Measurements from ENCODE around the gene ARHGEF38. TPM values are rescaled to one million over a fixed set of nuclear protein-coding genes. Genes with fewer than 3 reads are reported as not detected.

The ARHGEF38 gene
- total RNA-seq, 1 donor from 2014 or later = not detected

Other genes starting within 250 kb of the ARHGEF38 start
- gene PPA2, start 78.6 kb upstream of the ARHGEF38 start, total RNA-seq = 89.5 TPM
- gene INTS12, start 156.1 kb downstream of the ARHGEF38 start, total RNA-seq = 20.9 TPM
- gene GSTCD, start 156.2 kb downstream of the ARHGEF38 start, total RNA-seq = 3.8 TPM